IPS-15b (cell line): ENCODE measurements around the gene NDFIP1.
"Not testable (repeated sequence)": the region's sequence is repeated elsewhere in the genome, so short reads cannot be mapped to it uniquely, and the experiment has no call there.

Experiments used
- H3K27me3 ChIP-seq: one replicate; pipeline ENCODE4 v1.6.1; 2013; ENCODE audit warnings: low read length; ENCODE audit not compliant: control insufficient read depth, insufficient read depth
- H3K36me3 ChIP-seq: one replicate; pipeline ENCODE4 v1.6.1; 2013; ENCODE audit warnings: low read length; ENCODE audit not compliant: control insufficient read depth, insufficient read depth
- H3K4me1 ChIP-seq: one replicate; pipeline ENCODE4 v1.6.1; 2013; ENCODE audit warnings: mild to moderate bottlenecking, low read length; ENCODE audit not compliant: control insufficient read depth, insufficient read depth
- H3K4me3 ChIP-seq: one replicate; pipeline ENCODE4 v1.5.1; 2013; ENCODE audit warnings: low read depth, low read length
- H3K9ac ChIP-seq: one replicate; pipeline ENCODE4 v1.6.1; 2013; ENCODE audit warnings: low read depth, mild to moderate bottlenecking, low read length
- H3K9me3 ChIP-seq: one replicate; pipeline ENCODE4 v1.6.1; 2013; ENCODE audit warnings: mild to moderate bottlenecking, low read length; ENCODE audit not compliant: control insufficient read depth, insufficient read depth

NDFIP1 gene

GRCh38 chr5:142184988-142185387 lies 76.4 kb downstream of the NDFIP1 start:
- Histone ChIP-seq H3K4me3 (no peak overlapping the region), H3K4me1 (peaks cover 8% of the 10 kb centered on the region), H3K9me3 (no peaks in the 10 kb centered on the region), H3K27me3 (no peaks in the 10 kb centered on the region), H3K36me3 (no peaks in the 10 kb centered on the region), H3K9ac (no peak overlapping the region)

DNA sequence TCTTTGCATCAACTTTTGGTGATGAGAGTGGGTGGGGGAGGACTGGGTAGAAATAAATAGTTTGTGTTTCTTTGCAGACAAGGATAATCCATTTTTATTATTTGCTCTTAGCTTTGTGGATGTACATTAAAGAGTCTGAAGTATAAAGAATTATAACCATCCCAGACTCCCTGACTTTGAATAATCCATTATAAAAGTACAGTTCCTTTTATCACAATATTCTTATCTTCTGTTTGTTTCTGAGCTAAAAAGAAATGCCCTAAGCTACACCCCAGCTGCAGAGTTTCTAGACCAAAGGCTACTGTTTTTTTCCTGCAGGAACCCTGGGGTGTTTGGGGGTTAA lies 77.9 kb downstream of the NDFIP1 start:
- Histone ChIP-seq H3K27me3 (no peaks in the 10 kb centered on the region), H3K9ac (no peak overlapping the region), H3K9me3 (no peaks in the 10 kb centered on the region), H3K4me3 (no peak overlapping the region), H3K4me1 (peaks cover 8% of the 10 kb centered on the region), H3K36me3 (no peaks in the 10 kb centered on the region)

DNA sequence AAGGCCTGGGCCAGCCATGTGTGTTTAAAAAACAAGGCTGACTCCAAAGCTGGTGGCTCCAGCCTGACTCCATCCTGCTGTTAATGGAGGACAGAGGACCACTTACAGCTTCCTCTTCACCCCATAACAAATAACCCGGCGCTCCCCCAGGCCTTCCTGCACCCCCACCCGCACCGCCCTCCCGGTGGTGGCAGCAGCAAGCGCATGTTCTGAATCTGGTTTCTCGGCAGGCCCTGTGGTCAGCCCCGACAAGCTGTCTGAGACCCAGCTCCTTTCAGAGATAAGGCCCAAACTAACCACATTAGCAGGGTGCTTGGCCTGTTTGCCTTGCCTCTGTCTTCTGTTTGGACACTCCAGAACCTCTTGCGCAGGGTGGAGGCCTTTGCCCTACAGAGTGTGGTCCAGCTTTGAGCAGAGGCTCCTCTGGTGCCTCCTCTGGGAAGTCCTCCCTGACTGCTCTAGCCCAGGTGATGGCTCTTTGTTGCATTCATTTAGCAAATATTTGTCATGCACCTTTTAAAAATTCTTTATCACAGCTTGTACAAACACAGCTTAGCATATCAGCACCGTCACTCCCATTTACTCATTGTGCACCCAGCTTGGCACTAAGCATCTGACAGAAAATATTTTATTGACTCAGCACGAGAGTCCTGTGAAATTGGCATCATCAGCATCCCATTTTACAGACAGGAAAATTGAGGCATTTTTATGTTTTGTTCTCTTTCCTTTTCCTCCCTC lies 78.4 kb downstream of the NDFIP1 start:
- Histone ChIP-seq H3K4me1 (peaks cover 8% of the 10 kb centered on the region), H3K4me3 (no peak overlapping the region), H3K36me3 (no peaks in the 10 kb centered on the region), H3K27me3 (no peaks in the 10 kb centered on the region), H3K9me3 (no peaks in the 10 kb centered on the region), H3K9ac (no peak overlapping the region)

- not testable (repeated sequence) for H3K36me3 ChIP-seq, H3K4me3 ChIP-seq, H3K4me1 ChIP-seq, H3K27me3 ChIP-seq, H3K9me3 ChIP-seq, H3K9ac ChIP-seq
Observed at GRCh38 chr5:142188691-142189090, 80.1 kb downstream of the NDFIP1 start.

DNA sequence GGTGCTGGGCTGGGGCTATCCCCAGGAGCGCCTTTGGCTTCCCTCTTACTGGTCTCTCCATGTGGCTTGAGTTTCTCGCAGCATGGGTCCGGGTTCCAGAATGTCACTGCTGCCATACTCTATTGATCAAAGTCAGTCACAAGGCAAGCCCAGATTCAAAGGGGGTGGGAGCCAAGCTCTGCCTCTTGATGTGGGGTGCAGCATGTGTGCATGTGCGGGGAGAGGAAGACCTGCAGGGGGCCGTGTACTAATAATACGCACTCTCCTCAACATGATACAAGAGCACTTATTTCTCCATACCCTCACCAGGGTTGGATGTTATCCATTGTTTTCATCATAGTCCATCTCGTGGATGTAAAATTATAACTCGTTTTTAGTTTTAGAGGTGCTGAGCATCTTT lies 81.2 kb downstream of the NDFIP1 start:
- Histone ChIP-seq H3K27me3 (no peaks in the 10 kb centered on the region), H3K4me1 (peaks cover 8% of the 10 kb centered on the region), H3K9me3 (no peaks in the 10 kb centered on the region), H3K4me3 (no peak overlapping the region), H3K9ac (no peak overlapping the region), H3K36me3 (no peaks in the 10 kb centered on the region)

DNA sequence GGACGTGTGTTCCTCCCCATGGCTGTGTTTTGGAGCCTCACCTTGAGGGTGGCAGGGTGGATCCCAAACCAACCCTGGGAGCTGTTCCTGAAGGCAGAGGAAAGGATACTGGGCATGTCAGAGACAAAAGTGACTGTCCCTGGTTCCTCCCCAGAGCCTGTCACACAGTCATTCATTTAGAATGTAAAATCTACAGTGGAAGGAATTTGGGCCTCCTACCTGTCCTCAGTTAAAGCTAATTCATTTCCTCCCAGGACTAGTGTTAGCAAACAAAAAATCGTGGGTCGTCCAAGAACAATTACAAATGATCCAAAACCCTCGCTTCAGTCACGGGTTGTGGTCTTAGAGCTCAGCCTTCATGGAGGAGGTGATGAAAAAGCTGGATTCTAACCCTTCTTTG lies 83.2 kb downstream of the NDFIP1 start:
- Histone ChIP-seq H3K9ac (no peak overlapping the region), H3K4me1 (peaks cover 4% of the 10 kb centered on the region), H3K36me3 (no peaks in the 10 kb centered on the region), H3K4me3 (no peak overlapping the region), H3K9me3 (no peaks in the 10 kb centered on the region), H3K27me3 (no peaks in the 10 kb centered on the region)

DNA sequence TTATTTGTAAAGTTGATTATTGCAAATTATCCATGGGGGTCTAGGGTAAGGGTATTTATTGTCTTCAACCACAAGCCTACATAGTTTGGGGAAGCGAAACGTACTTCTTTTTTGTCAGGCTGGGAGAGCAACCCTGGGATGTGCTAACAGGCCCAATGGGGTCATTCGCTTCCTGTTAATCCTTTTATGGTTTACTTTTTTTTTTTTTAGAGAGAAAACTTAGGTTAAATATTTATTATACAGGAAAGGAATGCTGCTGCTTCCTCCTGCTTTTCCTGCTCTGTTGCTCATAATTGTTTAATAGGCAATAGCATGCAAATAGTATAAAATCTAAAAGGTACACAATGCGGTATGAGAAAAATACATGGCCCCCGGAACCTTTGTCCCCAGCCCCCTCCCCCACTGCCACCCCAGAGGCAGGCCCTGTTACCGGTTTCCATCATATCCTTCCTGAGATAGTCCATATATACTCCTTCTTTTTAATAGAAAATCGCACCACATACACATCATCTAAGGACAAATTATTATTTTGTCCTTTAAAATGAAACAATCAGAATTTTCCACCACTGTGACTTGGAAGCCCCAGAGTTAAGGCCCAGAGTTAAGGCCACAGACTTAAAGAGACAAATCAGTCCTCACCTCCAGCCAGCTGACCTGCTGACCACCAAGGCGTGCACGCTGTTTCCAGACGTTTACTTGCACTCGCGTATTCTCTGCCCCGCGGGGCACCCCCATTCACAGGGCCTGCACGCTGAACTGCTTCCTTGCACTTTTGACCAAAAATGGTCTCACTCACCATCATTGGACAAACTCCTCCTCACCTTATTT lies 83.9 kb downstream of the NDFIP1 start:
- Histone ChIP-seq H3K9me3 (no peaks in the 10 kb centered on the region), H3K9ac (no peak overlapping the region), H3K27me3 (no peaks in the 10 kb centered on the region), H3K36me3 (no peaks in the 10 kb centered on the region), H3K4me3 (no peak overlapping the region), H3K4me1 (peaks cover 3% of the 10 kb centered on the region)

DNA sequence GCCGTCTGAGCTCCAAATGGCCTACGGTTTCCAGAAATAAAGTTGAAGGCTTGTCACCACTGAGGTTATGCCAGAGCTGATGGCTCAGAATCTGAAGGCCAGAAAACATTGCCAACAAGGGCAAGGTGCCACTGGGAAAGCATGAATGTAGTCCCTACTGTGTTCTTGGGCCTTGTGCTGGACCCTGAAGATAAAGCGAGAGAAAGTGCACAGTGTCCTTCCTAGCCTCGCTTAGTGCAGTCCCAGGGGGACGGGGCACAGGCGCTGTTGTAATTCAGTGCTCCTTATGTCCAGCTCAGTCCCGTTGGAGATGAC lies 84.5 kb downstream of the NDFIP1 start:
- Histone ChIP-seq H3K4me1 (peaks cover 3% of the 10 kb centered on the region), H3K9ac (no peak overlapping the region)

DNA sequence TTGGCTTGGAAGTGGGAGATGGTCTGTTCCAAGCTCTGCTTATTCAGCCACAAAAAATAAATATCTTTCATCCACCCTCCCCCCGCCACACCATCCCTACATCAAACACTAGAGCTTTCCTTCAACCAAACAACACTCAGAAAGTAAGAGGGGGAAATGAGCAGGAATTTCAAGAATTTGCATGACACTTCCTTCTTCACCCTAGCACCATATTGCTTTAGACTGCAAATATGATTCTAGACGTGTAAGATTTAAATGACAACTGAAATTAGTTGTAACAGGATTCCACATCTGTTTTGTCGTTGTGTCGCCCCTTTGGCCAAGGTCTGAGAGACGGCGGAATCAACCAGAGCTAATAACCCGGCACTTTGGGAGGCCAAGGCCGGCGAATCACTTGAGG lies 88.5 kb downstream of the NDFIP1 start:
- Histone ChIP-seq H3K9me3 (no peaks in the 10 kb centered on the region), H3K36me3 (no peaks in the 10 kb centered on the region), H3K9ac (no peak overlapping the region), H3K4me1 (peaks cover 3% of the 10 kb centered on the region), H3K4me3 (no peak overlapping the region), H3K27me3 (no peaks in the 10 kb centered on the region)

More for the DNA sequence above, 84.5 kb downstream of the NDFIP1 start:
- H3K9me3 ChIP-seq, result no peaks in the 10 kb centered on the region
- H3K27me3 ChIP-seq, result no peaks in the 10 kb centered on the region
- H3K4me3 ChIP-seq, result no peak overlapping the region
- no peaks in the 10 kb centered on the region for H3K36me3 ChIP-seq

- Histone ChIP-seq H3K9ac (no peak overlapping the region), H3K9me3 (no peaks in the 10 kb centered on the region), H3K4me1 (peaks cover 3% of the 10 kb centered on the region), H3K27me3 (no peaks in the 10 kb centered on the region), H3K4me3 (no peak overlapping the region), H3K36me3 (no peaks in the 10 kb centered on the region)
Observed at GRCh38 chr5:142197781-142198180, 89.2 kb downstream of the NDFIP1 start.

DNA sequence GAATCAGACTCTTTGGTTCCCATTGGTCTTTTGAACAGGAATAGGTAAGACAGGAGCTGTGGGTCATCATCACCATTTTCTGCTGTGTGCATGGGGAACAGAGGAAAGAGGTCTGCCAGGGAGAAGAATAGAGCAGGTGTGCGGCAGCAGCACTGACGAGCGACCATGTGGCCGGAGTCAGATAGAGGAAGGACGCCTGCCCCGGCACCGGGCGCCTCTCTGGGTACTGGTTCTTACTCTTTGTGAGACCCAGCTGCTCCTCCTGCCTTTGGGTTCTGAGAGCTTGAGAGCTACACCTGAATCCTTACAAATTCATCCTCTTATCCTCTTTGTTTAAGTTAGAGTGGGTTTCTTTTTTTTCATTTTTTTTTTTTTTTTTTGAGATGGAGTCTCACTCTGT lies 90.8 kb downstream of the NDFIP1 start:
- Histone ChIP-seq H3K9me3 (no peaks in the 10 kb centered on the region), H3K27me3 (no peaks in the 10 kb centered on the region), H3K4me1 (peaks cover 3% of the 10 kb centered on the region), H3K36me3 (no peaks in the 10 kb centered on the region), H3K4me3 (no peak overlapping the region), H3K9ac (no peak overlapping the region)

DNA sequence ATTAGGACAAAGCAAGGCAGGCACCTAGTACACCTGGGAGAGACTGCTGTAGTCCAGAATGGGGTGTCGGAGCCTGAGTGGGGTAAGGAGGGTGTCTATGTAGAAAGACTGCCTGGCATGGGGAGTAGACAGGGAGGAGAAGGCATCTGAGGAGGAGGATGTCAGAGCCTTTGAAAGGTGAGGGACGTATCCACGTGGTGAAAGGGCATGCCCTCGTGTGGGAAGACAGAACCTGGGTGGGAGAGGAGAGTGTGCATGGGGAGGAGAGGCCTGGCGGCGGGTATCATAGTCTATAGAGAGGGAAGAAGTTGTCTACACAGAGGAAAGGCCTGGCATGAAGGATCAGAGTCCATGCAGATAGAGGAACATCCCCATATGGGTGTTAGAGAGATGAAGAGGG lies 91.8 kb downstream of the NDFIP1 start:
- no peaks in the 10 kb centered on the region for H3K27me3 ChIP-seq
- H3K4me3 ChIP-seq, result no peak overlapping the region
- H3K9me3 ChIP-seq, result no peaks in the 10 kb centered on the region
- peaks cover 3% of the 10 kb centered on the region for H3K4me1 ChIP-seq
- H3K36me3 ChIP-seq, result no peaks in the 10 kb centered on the region
- H3K9ac ChIP-seq, result no peak overlapping the region
